Diencephalon (tissue), 1 donor: ENCODE measurements around the gene SMIM3. TPM values are rescaled to one million over a fixed set of nuclear protein-coding genes. Genes with fewer than 3 reads are reported as not detected.

Experiments
- total RNA-seq: library from RNA; depleted of rRNA; stranded (reverse); fragments of >200 nt; gene quantifications from one replicate; pipeline ENCODE4 v1.2.3, GENCODE V29; 2014

The SMIM3 gene, protein sequence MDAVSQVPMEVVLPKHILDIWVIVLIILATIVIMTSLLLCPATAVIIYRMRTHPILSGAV
- total RNA-seq, result 2.8 TPM

DNA sequence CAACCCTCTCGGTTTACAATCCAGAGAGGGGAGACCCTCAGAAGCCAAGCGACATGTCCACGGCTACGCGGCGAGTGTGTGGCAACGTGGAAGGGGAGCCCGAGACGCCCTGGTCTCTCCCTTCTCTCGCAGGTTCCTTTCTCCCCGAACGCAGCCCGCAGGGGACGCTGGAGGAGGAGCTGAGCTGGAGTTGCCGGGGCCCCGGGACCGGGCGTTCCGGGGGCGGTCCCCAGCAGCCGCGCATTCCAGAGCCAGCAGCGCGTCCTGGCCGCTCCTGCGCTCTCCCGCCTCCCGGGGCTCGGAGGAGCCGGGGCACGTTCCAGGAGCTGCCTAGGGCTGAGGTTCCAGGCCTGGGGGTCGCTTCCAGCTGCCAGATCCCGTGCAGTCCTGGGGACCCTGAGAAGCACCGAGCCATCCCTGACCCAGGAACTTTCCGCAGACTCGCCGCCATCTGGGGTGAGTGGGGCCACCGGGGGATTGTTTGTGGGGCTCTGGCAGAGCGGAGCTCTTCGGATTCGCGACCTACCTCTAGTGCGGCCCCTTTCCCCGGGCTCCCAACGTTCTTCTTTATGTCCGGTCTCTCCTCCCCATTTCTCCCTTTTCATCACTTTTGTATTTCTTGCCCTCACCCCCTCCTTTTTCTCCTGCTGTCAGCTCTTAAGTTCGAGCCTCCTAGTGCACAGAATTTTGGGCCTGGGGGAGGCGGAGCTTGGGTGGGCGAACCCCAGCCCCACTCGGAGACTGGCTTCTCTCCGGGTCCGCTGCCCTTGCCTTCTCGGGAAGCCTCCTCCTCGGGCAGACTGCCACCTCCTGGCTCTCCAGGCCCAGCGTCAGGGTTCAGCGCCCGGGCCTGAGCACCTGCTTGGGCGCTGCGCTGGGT lies at the start of gene SMIM3:
TSS of gene SMIM3 (plus strand) at position 241 of the 880 bp plus-strand sequence. CDS start 16,684 bp downstream, outside the sequence.

GRCh38 chr5:150758531-150759333 lies 19.8 kb upstream of the SMIM3 start, which contains the start of gene DCTN4:
Gene DCTN4 (minus strand): TSS chr5:150759017. CDS start chr5:150758993, 24 bp downstream.

GRCh38 chr5:150846308-150846653 lies 67.7 kb downstream of the SMIM3 start, which contains the start of gene IRGM:
Gene IRGM (plus strand): TSS chr5:150846521. CDS start chr5:150848124, 1,603 bp downstream.

Other genes starting within 250 kb of the SMIM3 start
- gene SYNPO, start 138.1 kb upstream of the SMIM3 start, total RNA-seq, result 6.0 TPM
- 6.7 TPM for gene MYOZ3, start 117.5 kb upstream of the SMIM3 start, total RNA-seq
- gene RBM22, start 77.7 kb upstream of the SMIM3 start, total RNA-seq, result 42.4 TPM
- gene DCTN4, start 19.7 kb upstream of the SMIM3 start, total RNA-seq, result 107 TPM
- not detected for gene IRGM, start 67.8 kb downstream of the SMIM3 start, total RNA-seq
- 48.4 TPM for gene ZNF300, start 126.2 kb downstream of the SMIM3 start, total RNA-seq
- 9.0 TPM for gene GPX3, start 241.8 kb downstream of the SMIM3 start, total RNA-seq